CD8-positive, alpha-beta memory T cell (primary cell): ENCODE results near the gene TRIM72. TPM values are rescaled to one million over a fixed set of nuclear protein-coding genes. Genes with fewer than 3 reads are reported as not detected.
"Not testable (repeated sequence)": the region's sequence is repeated elsewhere in the genome, so short reads cannot be mapped to it uniquely, and the experiment has no call there.

Experiments
- CTCF ChIA-PET: fragments of 350-600 bp; sonication (Branson Sonifier 250); formaldehyde crosslinking; loops from one replicate; lab custom pipeline; 2021; ENCODE audit warnings: antibody characterized with exemption; lab: Charles Lee
- POLR2A ChIA-PET: fragments of 350-600 bp; sonication (Branson Sonifier 250); formaldehyde crosslinking; loops from one replicate; lab custom pipeline; 2021; ENCODE audit warnings: antibody characterized with exemption; lab: Charles Lee
- DNase-seq, 5 donors: peaks; one replicate each; pipeline versions ENCODE4 v3.0.0 to v3.0.0-alpha.2; 2020 to 2022; ENCODE audit warnings: mixed read lengths in 1 of 5
- H3K27ac ChIP-seq: one replicate; pipeline ENCODE4 v1.7.0; 2013; ENCODE audit warnings: low read depth, mild to moderate bottlenecking, low read length, moderate library complexity
- H3K27me3 ChIP-seq: 2 replicates; pipeline ENCODE4 v1.7.0; 2013; ENCODE audit warnings: low read length, mild to moderate bottlenecking; ENCODE audit not compliant: insufficient read depth, poor library complexity, severe bottlenecking
- H3K36me3 ChIP-seq: 2 replicates; pipeline ENCODE4 v1.7.0; 2013; ENCODE audit warnings: mild to moderate bottlenecking, low read length, moderate library complexity; ENCODE audit not compliant: insufficient read depth
- H3K4me1 ChIP-seq: 2 replicates; pipeline ENCODE4 v1.7.0; 2013; ENCODE audit warnings: mild to moderate bottlenecking, low read length, moderate library complexity; ENCODE audit not compliant: insufficient read depth
- H3K4me3 ChIP-seq: 2 replicates; pipeline ENCODE4 v1.7.0; 2013; ENCODE audit warnings: mild to moderate bottlenecking, low read length
- H3K9me3 ChIP-seq: 2 replicates; pipeline ENCODE4 v1.7.0; 2013; ENCODE audit warnings: mild to moderate bottlenecking, low read length
- H3K27ac Mint-ChIP-seq, 8 donors: one replicate each; pipeline ENCODE4 v1.8.0; 2020 to 2021; ENCODE audit warnings: mixed read lengths in 8 of 8, mild to moderate bottlenecking in 6 of 8, inconsistent platforms in 3 of 8, moderate library complexity in 3 of 8
- H3K27me3 Mint-ChIP-seq, 2 donors: one replicate each; pipeline ENCODE4 v1.8.0; 2020 to 2021; ENCODE audit warnings: mixed read lengths in 2 of 2, mild to moderate bottlenecking in 1 of 2, moderate library complexity in 1 of 2
- H3K36me3 Mint-ChIP-seq, 3 donors: one replicate each; pipeline ENCODE4 v1.8.0; 2020 to 2021; ENCODE audit warnings: mixed read lengths in 3 of 3, inconsistent platforms in 1 of 3, mild to moderate bottlenecking in 1 of 3
- H3K4me1 Mint-ChIP-seq, 3 donors: one replicate each; pipeline ENCODE4 v1.8.0; 2020 to 2021; ENCODE audit warnings: mixed read lengths in 3 of 3, inconsistent platforms in 1 of 3, mild to moderate bottlenecking in 1 of 3
- H3K4me3 Mint-ChIP-seq, 7 donors: one replicate each; pipeline ENCODE4 v1.8.0; 2020 to 2021; ENCODE audit warnings: mixed read lengths in 7 of 7, mild to moderate bottlenecking in 6 of 7, moderate library complexity in 4 of 7, inconsistent platforms in 2 of 7
- H3K9me3 Mint-ChIP-seq, 5 donors: one replicate each; pipeline ENCODE4 v1.8.0; 2020 to 2022; ENCODE audit warnings: mixed read lengths in 5 of 5, mild to moderate bottlenecking in 3 of 5, moderate library complexity in 2 of 5, inconsistent platforms in 1 of 5
- polyA plus RNA-seq: library from polyadenylated mRNA; unstranded; fragments of 300-500 nt; fragmentation: Illumina TruSeq; gene quantifications from one replicate; pipeline ENCODE4 v1.2.3, GENCODE V29; 2021
- total RNA-seq, 2 experiments: library from RNA; stranded (reverse); gene quantifications; one replicate each; pipeline ENCODE4 v1.2.3, GENCODE V29; 2021

TRIM72 gene
- total and polyA plus RNA-seq, 3 experiments from 2014 or later: not detected

- H3K4me1 Mint-ChIP-seq: no peaks in the 10 kb centered on the region
- H3K27me3 Mint-ChIP-seq: peaks cover 2 to 5% of the 10 kb centered on the region in 2 donors
- Histone ChIP-seq H3K27me3 (no peaks in the 10 kb centered on the region), H3K36me3 (no peaks in the 10 kb centered on the region), H3K27ac (no peak overlapping the region), H3K9me3 (no peaks in the 10 kb centered on the region), H3K4me3 (no peak overlapping the region), H3K4me1 (no peaks in the 10 kb centered on the region)
- no peaks in the 10 kb centered on the region for H3K9me3 Mint-ChIP-seq
- no peaks in the 10 kb centered on the region for H3K36me3 Mint-ChIP-seq
- ChIA-PET POLR2A (no interaction called here), CTCF (interaction anchor here (1.0 kb wide), 1 partner anchor 9 kb away, joined by 3 read pairs; no protein-coding TSS in a partner anchor)
- H3K27ac Mint-ChIP-seq: no peak overlapping the region
- DNase-seq: no peak
- H3K4me3 Mint-ChIP-seq: no peak overlapping the region
Measured at GRCh38 chr16:31273676-31274075, 59.8 kb downstream of the TRIM72 start.

GRCh38 chr16:31274831-31275816 lies 61.2 kb downstream of the TRIM72 start:
- no peaks in the 10 kb centered on the region for H3K9me3 ChIP-seq
- ChIA-PET CTCF (no interaction called here), POLR2A (no interaction called here)
- Mint-ChIP-seq H3K9me3 (no peaks in the 10 kb centered on the region), H3K4me1 (no peaks in the 10 kb centered on the region), H3K27ac (no peak overlapping the region), H3K4me3 (no peak overlapping the region), H3K27me3 (peaks cover 2 to 5% of the 10 kb centered on the region in 2 donors), H3K36me3 (peaks cover 0 to 3% (median 0%) of the 10 kb centered on the region in 3 donors)
- no peaks in the 10 kb centered on the region for H3K36me3 ChIP-seq
- DNase-seq: no peak
- no peaks in the 10 kb centered on the region for H3K4me1 ChIP-seq
- no peaks in the 10 kb centered on the region for H3K27me3 ChIP-seq
- H3K27ac ChIP-seq: no peak overlapping the region
- H3K4me3 ChIP-seq: no peak overlapping the region

GRCh38 chr16:31276600-31276999 lies 62.7 kb downstream of the TRIM72 start:
- Mint-ChIP-seq H3K27me3 (peaks cover 2 to 5% of the 10 kb centered on the region in 2 donors), H3K4me1 (no peaks in the 10 kb centered on the region), H3K27ac (no peak overlapping the region), H3K4me3 (no peak overlapping the region), H3K36me3 (peaks cover 0 to 14% (median under 1%) of the 10 kb centered on the region in 3 donors), H3K9me3 (no peaks in the 10 kb centered on the region)
- Histone ChIP-seq H3K27me3 (no peaks in the 10 kb centered on the region), H3K27ac (no peak overlapping the region), H3K4me3 (no peak overlapping the region), H3K9me3 (no peaks in the 10 kb centered on the region), H3K4me1 (no peaks in the 10 kb centered on the region), H3K36me3 (no peaks in the 10 kb centered on the region)
- POLR2A ChIA-PET: no interaction called here
- DNase-seq: no peak
- CTCF ChIA-PET: no interaction called here

GRCh38 chr16:31277659-31278260 lies 63.8 kb downstream of the TRIM72 start:
- Histone ChIP-seq H3K36me3 (no peaks in the 10 kb centered on the region), H3K9me3 (no peaks in the 10 kb centered on the region), H3K27ac (no peak overlapping the region), H3K4me3 (no peak overlapping the region), H3K4me1 (no peaks in the 10 kb centered on the region), H3K27me3 (no peaks in the 10 kb centered on the region)
- Mint-ChIP-seq H3K27ac (no peak overlapping the region), H3K36me3 (peaks cover 0 to 23% (median 2%) of the 10 kb centered on the region in 3 donors), H3K4me3 (no peak overlapping the region), H3K9me3 (no peaks in the 10 kb centered on the region), H3K4me1 (peaks cover 0 to 3% (median 0%) of the 10 kb centered on the region in 3 donors), H3K27me3 (peaks cover 0 to 2% of the 10 kb centered on the region in 2 donors)
- POLR2A ChIA-PET: no interaction called here
- DNase-seq: no peak
- CTCF ChIA-PET: no interaction called here

GRCh38 chr16:31278853-31279252 lies 64.9 kb downstream of the TRIM72 start:
- H3K27ac Mint-ChIP-seq, H3K27ac ChIP-seq, CTCF ChIA-PET, H3K4me1 Mint-ChIP-seq, H3K36me3 ChIP-seq, H3K27me3 ChIP-seq, POLR2A ChIA-PET, H3K9me3 Mint-ChIP-seq, H3K4me1 ChIP-seq, DNase-seq, H3K4me3 ChIP-seq, H3K4me3 Mint-ChIP-seq, H3K27me3 Mint-ChIP-seq, H3K9me3 ChIP-seq: not testable (repeated sequence)
- H3K36me3 Mint-ChIP-seq: peaks cover 0 to 23% (median 2%) of the 10 kb centered on the region in 3 donors

Other genes starting within 250 kb of the TRIM72 start
- gene HSD3B7, start 228.9 kb upstream of the TRIM72 start, total RNA-seq: 1 to 10 TPM; 1.6 to 2.1 TPM
- not detected for gene HSD3B7, start 228.9 kb upstream of the TRIM72 start, polyA plus RNA-seq
- under 1 TPM; 0.40 to 0.79 TPM for gene STX1B, start 203.5 kb upstream of the TRIM72 start, total RNA-seq
- gene STX1B, start 203.5 kb upstream of the TRIM72 start, polyA plus RNA-seq: 0.03 TPM
- 10 to 100 TPM; 53.0 to 55.0 TPM for gene STX4, start 180.6 kb upstream of the TRIM72 start, total RNA-seq
- 34.5 TPM for gene STX4, start 180.6 kb upstream of the TRIM72 start, polyA plus RNA-seq
- gene ZNF668, start 139.9 kb upstream of the TRIM72 start, total RNA-seq: 10 to 100 TPM; 15.9 to 20.5 TPM
- 8.7 TPM for gene ZNF668, start 139.9 kb upstream of the TRIM72 start, polyA plus RNA-seq
- gene ZNF646, start 139.7 kb upstream of the TRIM72 start, total RNA-seq: 10 to 100 TPM; 23.4 to 25.9 TPM
- gene ZNF646, start 139.7 kb upstream of the TRIM72 start, polyA plus RNA-seq: 9.3 TPM
- gene PRSS53, start 125.2 kb upstream of the TRIM72 start, total RNA-seq: 1 to 10 TPM; 3.3 to 4.6 TPM
- 0.59 TPM for gene PRSS53, start 125.2 kb upstream of the TRIM72 start, polyA plus RNA-seq
- 10 to 100 TPM; 66.0 to 74.3 TPM for gene VKORC1, start 119.3 kb upstream of the TRIM72 start, total RNA-seq
- gene VKORC1, start 119.3 kb upstream of the TRIM72 start, polyA plus RNA-seq: 124 TPM
- gene BCKDK, start 105.7 kb upstream of the TRIM72 start, total RNA-seq: 10 to 100 TPM; 40.0 to 42.5 TPM
- gene BCKDK, start 105.7 kb upstream of the TRIM72 start, polyA plus RNA-seq: 29.4 TPM
- 10 to 100 TPM; 56.1 to 58.6 TPM for gene KAT8, start 96.5 kb upstream of the TRIM72 start, total RNA-seq
- gene KAT8, start 96.5 kb upstream of the TRIM72 start, polyA plus RNA-seq: 67.3 TPM
- gene PRSS8, start 78.4 kb upstream of the TRIM72 start, total RNA-seq: not detected
- not detected for gene PRSS8, start 78.4 kb upstream of the TRIM72 start, polyA plus RNA-seq
- under 1 TPM; 0.44 to 0.61 TPM for gene PRSS36, start 64.1 kb upstream of the TRIM72 start, total RNA-seq
- 3.1 TPM for gene PRSS36, start 64.1 kb upstream of the TRIM72 start, polyA plus RNA-seq
- 100 to 1,000 TPM; 621 to 671 TPM for gene FUS, start 34.0 kb upstream of the TRIM72 start, total RNA-seq
- gene FUS, start 34.0 kb upstream of the TRIM72 start, polyA plus RNA-seq: 163 TPM
- 1 to 10 TPM; 4.5 to 5.9 TPM for gene PYCARD, start 11.4 kb upstream of the TRIM72 start, total RNA-seq
- 77.8 TPM for gene PYCARD, start 11.4 kb upstream of the TRIM72 start, polyA plus RNA-seq
- not detected for gene PYDC1, start 3.0 kb downstream of the TRIM72 start, total RNA-seq
- gene PYDC1, start 3.0 kb downstream of the TRIM72 start, polyA plus RNA-seq: not detected
- gene ITGAM, start 45.9 kb downstream of the TRIM72 start, total RNA-seq: 1 to 10 TPM; 1.7 to 1.8 TPM
- 23.3 TPM for gene ITGAM, start 45.9 kb downstream of the TRIM72 start, polyA plus RNA-seq
- 1 to 10 TPM; 2.1 to 2.7 TPM for gene ITGAX, start 141.1 kb downstream of the TRIM72 start, total RNA-seq
- gene ITGAX, start 141.1 kb downstream of the TRIM72 start, polyA plus RNA-seq: 0.46 TPM
- not detected for gene ITGAD, start 179.2 kb downstream of the TRIM72 start, total RNA-seq
- gene ITGAD, start 179.2 kb downstream of the TRIM72 start, polyA plus RNA-seq: 0.12 TPM
- not detected for gene COX6A2, start 214.2 kb downstream of the TRIM72 start, total RNA-seq
- not detected for gene COX6A2, start 214.2 kb downstream of the TRIM72 start, polyA plus RNA-seq
- gene ZNF843, start 228.7 kb downstream of the TRIM72 start, total RNA-seq: under 1 TPM; 0.11 to 0.18 TPM
- 0.23 TPM for gene ZNF843, start 228.7 kb downstream of the TRIM72 start, polyA plus RNA-seq
- 10 to 100 TPM; 14.3 to 15.9 TPM for gene ARMC5, start 245.4 kb downstream of the TRIM72 start, total RNA-seq
- gene ARMC5, start 245.4 kb downstream of the TRIM72 start, polyA plus RNA-seq: 9.8 TPM